IMR-90 (cell line): ENCODE data around the gene KCNMA1. TPM values are rescaled to one million over a fixed set of nuclear protein-coding genes. Genes with fewer than 3 reads are reported as not detected.

ENCODE experiments used
- ATAC-seq: fragments of 200-7000 bp; cut with Tn5 transposase; 2 replicates; pipeline ENCODE4 v1.9.1; 2020; ENCODE audit warnings: low read depth, mild to moderate bottlenecking, moderate library complexity
- BruUV-seq: library from RNA; stranded (reverse); fragments of 400-500 nt; replicated peaks from 2 replicates; lab custom pipeline; 2021; lab: Mats Ljungman, UMichigan
- CTCF ChIA-PET: fragments of 300-600 bp; formaldehyde crosslinking; extraction: SDS; loops from one replicate; lab custom pipeline; 2021; ENCODE audit warnings: antibody characterized with exemption; lab: Yijun Ruan, JAX
- POLR2A ChIA-PET: fragments of 300-600 bp; sonication (Branson Sonifier 250); formaldehyde crosslinking; loops from one replicate; lab custom pipeline; 2022; ENCODE audit warnings: antibody characterized with exemption; ENCODE audit not compliant: unreplicated experiment; lab: Charles Lee
- DNase-seq: peaks from one replicate; pipeline ENCODE4 v3.0.0; 2013
- H2AFZ ChIP-seq: replicated peaks from 2 replicates; pipeline ENCODE3; 2013; ENCODE audit warnings: low read length, mild to moderate bottlenecking; ENCODE audit not compliant: poor library complexity
- H2AK5ac ChIP-seq: 2 replicates; pipeline ENCODE4 v1.6.1; 2013; ENCODE audit warnings: low read depth, low read length, inconsistent platforms
- H2AK9ac ChIP-seq: replicated peaks from 2 replicates; pipeline ENCODE3; 2013; ENCODE audit warnings: mild to moderate bottlenecking, low read depth, low read length, moderate library complexity; ENCODE audit not compliant: poor library complexity
- H2BK120ac ChIP-seq: 2 replicates; pipeline ENCODE4 v1.6.1; 2013; ENCODE audit warnings: low read depth, low read length, inconsistent platforms
- H2BK15ac ChIP-seq: 3 replicates; pipeline ENCODE4 v1.6.1; 2013; ENCODE audit warnings: low read depth, low read length, inconsistent platforms
- H2BK20ac ChIP-seq: 2 replicates; pipeline ENCODE4 v1.6.1; 2013; ENCODE audit warnings: low read depth, mild to moderate bottlenecking, inconsistent platforms, low read length, moderate library complexity
- H2BK5ac ChIP-seq: 2 replicates; pipeline ENCODE4 v1.6.1; 2013; ENCODE audit warnings: mild to moderate bottlenecking, low read depth, low read length, inconsistent platforms; ENCODE audit not compliant: poor library complexity, severe bottlenecking
- H3K14ac ChIP-seq: replicated peaks from 2 replicates; pipeline ENCODE4 v1.6.1; 2013; ENCODE audit warnings: low read depth, low read length, inconsistent platforms
- H3K18ac ChIP-seq: 2 replicates; pipeline ENCODE4 v1.6.1; 2013; ENCODE audit warnings: low read depth, low read length, control low read depth
- H3K23ac ChIP-seq: 2 replicates; pipeline ENCODE4 v1.6.1; 2013; ENCODE audit warnings: low read depth, low read length, inconsistent platforms
- H3K27ac ChIP-seq: 2 replicates; pipeline ENCODE4 v1.5.1; 2013; ENCODE audit warnings: mild to moderate bottlenecking, control low read depth, low read length; ENCODE audit not compliant: insufficient read depth
- H3K27me3 ChIP-seq: 2 replicates; pipeline ENCODE4 v1.6.1; 2013; ENCODE audit warnings: low read length; ENCODE audit not compliant: control insufficient read depth, insufficient read depth
- H3K36me3 ChIP-seq: 2 replicates; pipeline ENCODE4 v1.6.1; 2013; ENCODE audit warnings: low read length, mixed read lengths; ENCODE audit not compliant: control insufficient read depth, insufficient read depth
- H3K4ac ChIP-seq: 2 replicates; pipeline ENCODE4 v1.6.1; 2013; ENCODE audit warnings: low read depth, low read length, inconsistent platforms
- H3K4me1 ChIP-seq: 2 replicates; pipeline ENCODE4 v1.6.1; 2013; ENCODE audit warnings: low read length, mixed read lengths; ENCODE audit not compliant: control insufficient read depth, insufficient read depth
- H3K4me2 ChIP-seq: 2 replicates; pipeline ENCODE4 v1.6.1; 2013; ENCODE audit warnings: low read depth, mild to moderate bottlenecking, control low read depth, low read length, moderate library complexity
- H3K4me3 ChIP-seq: 2 replicates; pipeline ENCODE4 v1.5.1; 2013; ENCODE audit warnings: low read depth, mild to moderate bottlenecking, control low read depth, low read length, moderate library complexity; ENCODE audit not compliant: insufficient read depth
- H3K56ac ChIP-seq: 2 replicates; pipeline ENCODE4 v1.6.1; 2013; ENCODE audit warnings: low read length, inconsistent platforms; ENCODE audit not compliant: insufficient read depth; ENCODE audit errors: extremely low read depth
- H3K79me1 ChIP-seq, 2 experiments: 2 replicates each; pipeline ENCODE4 v1.6.1; 2013; ENCODE audit warnings: low read length in 2 of 2, inconsistent platforms in 1 of 2, low read depth in 1 of 2
- H3K9ac ChIP-seq: 2 replicates; pipeline ENCODE4 v1.6.1; 2013; ENCODE audit warnings: low read depth, low read length, control low read depth
- H3K9me1 ChIP-seq: 2 replicates; pipeline ENCODE4 v1.6.1; 2013; ENCODE audit warnings: low read length, inconsistent platforms; ENCODE audit not compliant: insufficient read depth
- H3K9me3 ChIP-seq: 2 replicates; pipeline ENCODE4 v1.6.1; 2013; ENCODE audit warnings: low read length; ENCODE audit not compliant: control insufficient read depth, insufficient read depth
- H4K20me1 ChIP-seq: 2 replicates; pipeline ENCODE4 v1.6.1; 2013; ENCODE audit warnings: low read length, inconsistent platforms; ENCODE audit not compliant: insufficient read depth
- H4K5ac ChIP-seq: 2 replicates; pipeline ENCODE4 v1.6.1; 2013; ENCODE audit warnings: mild to moderate bottlenecking, low read depth, low read length, control low read depth
- H4K8ac ChIP-seq, 2 experiments: 2 replicates each; pipeline ENCODE4 v1.6.1; 2013; ENCODE audit warnings: low read depth in 2 of 2, low read length in 2 of 2, control low read depth in 1 of 2, inconsistent platforms in 1 of 2
- H4K91ac ChIP-seq: 2 replicates; pipeline ENCODE4 v1.6.1; 2013; ENCODE audit warnings: low read depth, low read length, inconsistent platforms; ENCODE audit not compliant: insufficient read depth
- BHLHE40 ChIP-seq: fragments of 150-350 bp; IDR thresholded peaks from 2 replicates; pipeline ENCODE4 v1.6.1; 2016; ENCODE audit warnings: mild to moderate bottlenecking, low read depth, low read length
- CEBPB ChIP-seq: IDR thresholded peaks from 2 replicates; pipeline ENCODE4 v1.6.1; 2012; ENCODE audit warnings: low read depth, low read length, improper control_type of control experiment
- CHD1 ChIP-seq: IDR thresholded peaks from 2 replicates; pipeline ENCODE4 v1.6.1; 2012; ENCODE audit warnings: low read depth, low read length, improper control_type of control experiment
- ELK1 ChIP-seq: fragments of 150-350 bp; IDR thresholded peaks from 2 replicates; pipeline ENCODE4 v1.6.1; 2016; ENCODE audit warnings: low read depth, mild to moderate bottlenecking, low read length, moderate library complexity, borderline replicate concordance
- MAFK ChIP-seq: IDR thresholded peaks from 2 replicates; pipeline ENCODE4 v1.6.1; 2012; ENCODE audit warnings: low read depth, low read length, improper control_type of control experiment
- MXI1 ChIP-seq: IDR thresholded peaks from 2 replicates; pipeline ENCODE4 v1.6.1; 2012; ENCODE audit warnings: low read depth, mild to moderate bottlenecking, low read length, moderate library complexity, borderline replicate concordance
- NFE2L2 ChIP-seq: fragments of 150-350 bp; IDR thresholded peaks from 2 replicates; pipeline ENCODE4 v1.6.1; 2016; ENCODE audit warnings: low read depth, mild to moderate bottlenecking, low read length
- POLR2A ChIP-seq: IDR thresholded peaks from 2 replicates; pipeline ENCODE4 v1.6.1; 2012; ENCODE audit warnings: mild to moderate bottlenecking, low read depth, low read length
- RAD21 ChIP-seq: IDR thresholded peaks from 2 replicates; pipeline ENCODE4 v1.6.1; 2012; ENCODE audit warnings: low read length, improper control_type of control experiment
- RCOR1 ChIP-seq: IDR thresholded peaks from 2 replicates; pipeline ENCODE4 v1.6.1; 2012; ENCODE audit warnings: mild to moderate bottlenecking, low read length, improper control_type of control experiment; ENCODE audit not compliant: insufficient replicate concordance
- RFX5 ChIP-seq: IDR thresholded peaks from 2 replicates; pipeline ENCODE4 v1.8.0; 2012; ENCODE audit warnings: low read depth, mild to moderate bottlenecking, low read length, moderate library complexity
- WGBS, 2 experiments: methylation state at CpG; one replicate each; pipeline versions ENCODE4 v1.1.5 to v1.1.7; 2013; ENCODE audit warnings: missing lambda C conversion rate in 2 of 2; ENCODE audit not compliant: insufficient read length in 1 of 2; ENCODE audit errors: extremely low coverage in 2 of 2; 5-methylcytosine and 5-hydroxymethylcytosine counted together
- dilution Hi-C: fragments of 300-500 bp; cut with HindIII; formaldehyde crosslinking; loops from one replicate; pipeline ENCODE4 v1.14.3; 2018; ENCODE audit warnings: low sequenced_read_pairs; ENCODE audit not compliant: unreplicated experiment
- in situ Hi-C: fragments of 300-500 bp; cut with MboI; formaldehyde crosslinking; loops from 3 replicates; pipeline ENCODE4 v1.14.3; 2019; ENCODE audit warnings: low sequenced_read_pairs, inconsistent platforms, mixed read lengths
- intact Hi-C: fragments of 100-400 bp; cut with micrococcal nuclease; formaldehyde crosslinking; loops from 2 replicates; pipeline ENCODE4 v1.10.0; 2022
- polyA plus RNA-seq, 3 experiments: library from polyadenylated mRNA; depleted of rRNA; stranded (reverse); fragments of >200 nt; gene quantifications; 2 replicates each; pipeline ENCODE4 v1.2.3, GENCODE V29; 2012; ENCODE audit warnings: low replicate concordance in 1 of 3
- total RNA-seq: library from RNA; depleted of rRNA; stranded (reverse); fragments of >200 nt; gene quantifications from 2 replicates; pipeline ENCODE4 v1.2.3, GENCODE V29; 2012
- TF ChIP-seq, protein P1 (sequence below): conservative IDR thresholded peaks from 2 replicates; pipeline ENCODE4 v1.5.1; 2012; ENCODE audit warnings: mild to moderate bottlenecking, low read depth, low read length, improper control_type of control experiment
- TF ChIP-seq, protein P2 (sequence below): fragments of 150-350 bp; IDR thresholded peaks from 2 replicates; pipeline ENCODE4 v1.6.1; 2017; ENCODE audit warnings: mild to moderate bottlenecking, antibody characterized with exemption, low read length, low read depth

Gene KCNMA1
- total and polyA plus RNA-seq, 2 of the 4 experiments (the other 2 are of a cell fraction) = 25.6 to 29.6 TPM

- intact Hi-C loops (no loop called here), dilution Hi-C loops (no loop called here), in situ Hi-C loops (loop anchor here (25.0 kb wide), 2 partner anchors 413 to 1563 kb away; partner anchors contain the start of gene ZNF503)
- no peak overlapping the region for H4K8ac ChIP-seq
- H4K20me1 ChIP-seq = no peaks in the 10 kb centered on the region
- BruUV-seq = no TSS peak
- no peak overlapping the region for H3K27ac ChIP-seq
- no peak overlapping the region for H3K56ac ChIP-seq
- H3K9me1 ChIP-seq = no peaks in the 10 kb centered on the region
- no peaks in the 10 kb centered on the region for H3K36me3 ChIP-seq
- POLR2A ChIA-PET = no interaction called here
- H2AFZ ChIP-seq = no peak overlapping the region
- no CpG with 5 or more reads among the region's 6 CpGs for WGBS, 2 experiments
- no peaks in the 10 kb centered on the region for H3K9me3 ChIP-seq
- no peak overlapping the region for H4K5ac ChIP-seq
- TF ChIP-seq RFX5 = no peak
- no peak for TF ChIP-seq CEBPB
- no peak for TF ChIP-seq MAFK
- no peak for TF ChIP-seq NFE2L2
- no peak for TF ChIP-seq ELK1
- no peak for TF ChIP-seq MXI1
- TF ChIP-seq, protein P1, sequence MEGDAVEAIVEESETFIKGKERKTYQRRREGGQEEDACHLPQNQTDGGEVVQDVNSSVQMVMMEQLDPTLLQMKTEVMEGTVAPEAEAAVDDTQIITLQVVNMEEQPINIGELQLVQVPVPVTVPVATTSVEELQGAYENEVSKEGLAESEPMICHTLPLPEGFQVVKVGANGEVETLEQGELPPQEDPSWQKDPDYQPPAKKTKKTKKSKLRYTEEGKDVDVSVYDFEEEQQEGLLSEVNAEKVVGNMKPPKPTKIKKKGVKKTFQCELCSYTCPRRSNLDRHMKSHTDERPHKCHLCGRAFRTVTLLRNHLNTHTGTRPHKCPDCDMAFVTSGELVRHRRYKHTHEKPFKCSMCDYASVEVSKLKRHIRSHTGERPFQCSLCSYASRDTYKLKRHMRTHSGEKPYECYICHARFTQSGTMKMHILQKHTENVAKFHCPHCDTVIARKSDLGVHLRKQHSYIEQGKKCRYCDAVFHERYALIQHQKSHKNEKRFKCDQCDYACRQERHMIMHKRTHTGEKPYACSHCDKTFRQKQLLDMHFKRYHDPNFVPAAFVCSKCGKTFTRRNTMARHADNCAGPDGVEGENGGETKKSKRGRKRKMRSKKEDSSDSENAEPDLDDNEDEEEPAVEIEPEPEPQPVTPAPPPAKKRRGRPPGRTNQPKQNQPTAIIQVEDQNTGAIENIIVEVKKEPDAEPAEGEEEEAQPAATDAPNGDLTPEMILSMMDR = no peak
- TF ChIP-seq RAD21 = no peak
- TF ChIP-seq POLR2A = no peak
- TF ChIP-seq, protein P2, sequence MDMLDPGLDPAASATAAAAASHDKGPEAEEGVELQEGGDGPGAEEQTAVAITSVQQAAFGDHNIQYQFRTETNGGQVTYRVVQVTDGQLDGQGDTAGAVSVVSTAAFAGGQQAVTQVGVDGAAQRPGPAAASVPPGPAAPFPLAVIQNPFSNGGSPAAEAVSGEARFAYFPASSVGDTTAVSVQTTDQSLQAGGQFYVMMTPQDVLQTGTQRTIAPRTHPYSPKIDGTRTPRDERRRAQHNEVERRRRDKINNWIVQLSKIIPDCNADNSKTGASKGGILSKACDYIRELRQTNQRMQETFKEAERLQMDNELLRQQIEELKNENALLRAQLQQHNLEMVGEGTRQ = no peak
- TF ChIP-seq RCOR1 = no peak
- TF ChIP-seq CHD1 = no peak
- TF ChIP-seq BHLHE40 = no peak
- H2AK9ac ChIP-seq = no peak overlapping the region
- H4K91ac ChIP-seq = no peak overlapping the region
- no peak overlapping the region for H3K9ac ChIP-seq
- no peak overlapping the region for H3K4ac ChIP-seq
- DNase-seq (no peak), ATAC-seq (no peak)
- H3K4me3 ChIP-seq = no peak overlapping the region
- H3K4me1 ChIP-seq = no peaks in the 10 kb centered on the region; the same call in 1 of the 2 replicates
- peaks cover 3% of the 10 kb centered on the region; the same call in 1 of the 2 replicates for H3K27me3 ChIP-seq
- no peak overlapping the region for H3K14ac ChIP-seq
- H2BK15ac ChIP-seq = no peak overlapping the region
- no peak overlapping the region for H3K23ac ChIP-seq
- H2BK5ac ChIP-seq = no peak overlapping the region
- H2BK20ac ChIP-seq = no peak overlapping the region
- H3K4me2 ChIP-seq = no peak overlapping the region; the same call in 1 of the 2 replicates
- no peaks in the 10 kb centered on the region for H3K79me1 ChIP-seq
- CTCF ChIA-PET = no interaction called here
- H3K18ac ChIP-seq = no peak overlapping the region
- H2BK120ac ChIP-seq = no peak overlapping the region
- no peak overlapping the region for H2AK5ac ChIP-seq
Measured at GRCh38 chr10:76975126-76975525, 662.5 kb downstream of the KCNMA1 start.
